ENCODE data around the gene MPHOSPH10. TPM values are rescaled to one million over a fixed set of nuclear protein-coding genes. Genes with fewer than 3 reads are reported as not detected.

Gene MPHOSPH10
- total RNA-seq, 4 donors from 2014 or later: 14.4 to 24.5 (median 17.9) TPM

GRCh38 chr2:71143782-71144181, 13.3 kb downstream of the MPHOSPH10 start:
- 89% methylated on average over 3 of the region's 3 CpGs for WGBS
- H3K36me3 ChIP-seq: peaks cover 77 to 100% (median 97%) of the 10 kb centered on the region in 4 donors
- intact Hi-C loops (cut with DNase I): no loop called here
- no peak overlapping the region for H3K4me3 ChIP-seq
- TF ChIP-seq EP300 (IDR thresholded peaks at IDR 0.05) (no peak), CTCF (IDR thresholded peaks at IDR 0.05) (no peak), POLR2AphosphoS5 (IDR thresholded peaks at IDR 0.05) (no peak), POLR2A (IDR thresholded peaks at IDR 0.05; ENCODE audit: low read depth) (no peak)
- H3K27me3 ChIP-seq: no peaks in the 10 kb centered on the region
- peaks cover 0 to 9% (median 0%) of the 10 kb centered on the region in 4 donors for H3K4me1 ChIP-seq
- no peak overlapping the region for H3K27ac ChIP-seq (replicated peaks in 1 of 4)
- H3K9me3 ChIP-seq: no peaks in the 10 kb centered on the region
- no peak for DNase-seq (ENCODE audit: extremely low spot score)

GRCh38 chr2:71148506-71149063, 18.2 kb downstream of the MPHOSPH10 start:
- peaks cover 55 to 77% (median 73%) of the 10 kb centered on the region in 4 donors for H3K36me3 ChIP-seq
- no peak overlapping the region for H3K4me3 ChIP-seq
- no peak for DNase-seq (ENCODE audit: extremely low spot score)
- TF ChIP-seq CTCF (IDR thresholded peaks at IDR 0.05) (no peak), POLR2A (IDR thresholded peaks at IDR 0.05; ENCODE audit: low read depth) (no peak), EP300 (IDR thresholded peaks at IDR 0.05) (no peak), POLR2AphosphoS5 (IDR thresholded peaks at IDR 0.05) (no peak)
- 85% methylated on average over 2 of the region's 2 CpGs for WGBS
- H3K27me3 ChIP-seq: no peaks in the 10 kb centered on the region
- intact Hi-C loops (cut with DNase I): no loop called here
- peaks cover 0 to 9% (median 0%) of the 10 kb centered on the region in 4 donors for H3K4me1 ChIP-seq
- no peaks in the 10 kb centered on the region for H3K9me3 ChIP-seq
- H3K27ac ChIP-seq (replicated peaks in 1 of 4): no peak overlapping the region

GRCh38 chr2:71150082-71150816, 19.8 kb downstream of the MPHOSPH10 start:
- Histone ChIP-seq H3K4me1 (peaks cover 0 to 6% (median 0%) of the 10 kb centered on the region in 4 donors), H3K9me3 (no peaks in the 10 kb centered on the region), H3K27ac (replicated peaks in 1 of 4) (no peak overlapping the region), H3K36me3 (peaks cover 41 to 61% (median 57%) of the 10 kb centered on the region in 4 donors), H3K27me3 (no peaks in the 10 kb centered on the region), H3K4me3 (no peak overlapping the region)
- DNase-seq (ENCODE audit: extremely low spot score): no peak
- WGBS: 78% methylated on average over 3 of the region's 3 CpGs
- TF ChIP-seq CTCF (IDR thresholded peaks at IDR 0.05) (no peak), POLR2A (IDR thresholded peaks at IDR 0.05; ENCODE audit: low read depth) (no peak), EP300 (IDR thresholded peaks at IDR 0.05) (no peak), POLR2AphosphoS5 (IDR thresholded peaks at IDR 0.05) (no peak)
- intact Hi-C loops (cut with DNase I): no loop called here

GRCh38 chr2:71151620-71152019, 21.2 kb downstream of the MPHOSPH10 start:
- no peak for TF ChIP-seq CTCF (IDR thresholded peaks at IDR 0.05)
- TF ChIP-seq POLR2AphosphoS5 (IDR thresholded peaks at IDR 0.05): no peak
- no peak for TF ChIP-seq EP300 (IDR thresholded peaks at IDR 0.05)
- no peak for TF ChIP-seq POLR2A (IDR thresholded peaks at IDR 0.05; ENCODE audit: low read depth)
- Histone ChIP-seq H3K4me1 (peaks cover 0 to 6% (median 1%) of the 10 kb centered on the region in 4 donors), H3K36me3 (peaks cover 35 to 47% (median 43%) of the 10 kb centered on the region in 4 donors), H3K9me3 (no peaks in the 10 kb centered on the region), H3K27ac (replicated peaks in 1 of 4) (no peak overlapping the region), H3K4me3 (no peak overlapping the region), H3K27me3 (no peaks in the 10 kb centered on the region)
- intact Hi-C loops (cut with DNase I): no loop called here
- DNase-seq (ENCODE audit: extremely low spot score): no peak
- 100% methylated on average over 1 of the region's 1 CpG for WGBS

All from esophagus muscularis mucosa (tissue), 4 donors.